ENCODE results near the gene COPS3. TPM values are rescaled to one million over a fixed set of nuclear protein-coding genes. Genes with fewer than 3 reads are reported as not detected.

The COPS3 gene
- polyA plus RNA-seq, 1 donor from 2014 or later = 213 TPM

DNA sequence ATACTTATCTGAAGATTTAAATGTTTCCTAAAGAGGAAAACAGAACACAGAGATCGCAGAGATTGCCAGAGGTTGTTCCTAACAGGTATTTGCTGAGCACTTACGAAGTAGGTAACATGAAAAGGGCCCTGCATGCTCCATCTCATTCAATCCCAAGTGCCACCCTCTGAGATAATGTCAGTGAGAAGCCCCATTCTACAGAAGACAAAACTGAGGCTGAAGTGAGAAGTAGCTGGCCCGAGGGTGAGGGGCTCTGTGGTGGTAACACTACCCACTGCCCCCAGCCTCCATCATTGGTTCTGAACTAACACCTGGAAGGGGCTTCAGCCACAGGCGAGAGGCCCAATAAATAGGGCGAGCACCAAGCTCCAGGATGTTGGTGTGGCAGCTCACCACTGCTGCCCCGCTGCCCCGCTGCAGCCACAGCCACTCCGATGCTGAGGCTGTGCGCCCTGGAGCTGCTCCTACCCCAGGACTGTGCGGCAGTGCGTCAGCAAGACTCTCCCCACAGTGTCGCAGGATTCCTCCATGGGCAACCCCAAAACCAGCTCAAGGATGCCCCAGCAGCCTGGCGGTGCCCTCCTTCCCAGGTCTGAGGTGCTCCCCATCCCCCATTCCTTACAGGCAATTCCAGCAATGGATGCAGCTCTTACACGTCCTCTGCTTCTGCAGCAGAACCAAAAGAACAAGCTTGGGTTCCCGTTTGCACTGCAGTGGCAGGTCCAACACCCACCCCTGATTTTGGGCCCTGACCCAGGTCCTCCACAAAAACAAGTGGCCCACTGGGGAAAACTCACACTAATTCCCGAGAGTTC, 54.4 kb downstream of the COPS3 start:
- Histone ChIP-seq H3K4me2 (ENCODE audit: low read length) (no peak overlapping the region), H3K9me2 (ENCODE audit: insufficient read depth, low read length) (no peaks in the 10 kb centered on the region), H3F3A (ENCODE audit: insufficient read depth, low read length, poor library complexity, severe bottlenecking) (no peaks in the 10 kb centered on the region), H3K9ac (ENCODE audit: low read length) (no peak overlapping the region), H2AFZ (ENCODE audit: low read depth, low read length) (no peak overlapping the region), H3K9me3 (ENCODE audit: low read length) (no peaks in the 10 kb centered on the region), H3K36me3 (ENCODE audit: insufficient read depth, low read length) (peaks cover 6% of the 10 kb centered on the region), H3K79me2 (replicated peaks; ENCODE audit: insufficient read depth, low read length) (no peaks in the 10 kb centered on the region), H3K27ac (ENCODE audit: low read length) (no peak overlapping the region), H4K20me1 (ENCODE audit: insufficient read depth) (no peaks in the 10 kb centered on the region), H3K4me3 (ENCODE audit: low read length) (no peak overlapping the region), H3K27me3 (ENCODE audit: insufficient read depth, low read depth, low read length) (no peaks in the 10 kb centered on the region)
- TF ChIP-seq MXI1 (conservative IDR thresholded peaks at IDR 0.05; ENCODE audit: poor library complexity, severe bottlenecking) (no peak), SMC3 (conservative IDR thresholded peaks at IDR 0.05; ENCODE audit: poor library complexity) (no peak), EZH2 (IDR thresholded peaks at IDR 0.05; ENCODE audit: borderline replicate concordance, insufficient read depth, low read length, poor library complexity, severe bottlenecking) (no peak), EP300 (conservative IDR thresholded peaks at IDR 0.05; ENCODE audit: poor library complexity, severe bottlenecking) (no peak), RAD21 (conservative IDR thresholded peaks at IDR 0.05) (no peak), TAF1 (IDR thresholded peaks at IDR 0.05; ENCODE audit: low read depth) (no peak), POLR2AphosphoS5 (IDR thresholded peaks at IDR 0.05) (no peak)
- TF ChIP-seq, protein P1, sequence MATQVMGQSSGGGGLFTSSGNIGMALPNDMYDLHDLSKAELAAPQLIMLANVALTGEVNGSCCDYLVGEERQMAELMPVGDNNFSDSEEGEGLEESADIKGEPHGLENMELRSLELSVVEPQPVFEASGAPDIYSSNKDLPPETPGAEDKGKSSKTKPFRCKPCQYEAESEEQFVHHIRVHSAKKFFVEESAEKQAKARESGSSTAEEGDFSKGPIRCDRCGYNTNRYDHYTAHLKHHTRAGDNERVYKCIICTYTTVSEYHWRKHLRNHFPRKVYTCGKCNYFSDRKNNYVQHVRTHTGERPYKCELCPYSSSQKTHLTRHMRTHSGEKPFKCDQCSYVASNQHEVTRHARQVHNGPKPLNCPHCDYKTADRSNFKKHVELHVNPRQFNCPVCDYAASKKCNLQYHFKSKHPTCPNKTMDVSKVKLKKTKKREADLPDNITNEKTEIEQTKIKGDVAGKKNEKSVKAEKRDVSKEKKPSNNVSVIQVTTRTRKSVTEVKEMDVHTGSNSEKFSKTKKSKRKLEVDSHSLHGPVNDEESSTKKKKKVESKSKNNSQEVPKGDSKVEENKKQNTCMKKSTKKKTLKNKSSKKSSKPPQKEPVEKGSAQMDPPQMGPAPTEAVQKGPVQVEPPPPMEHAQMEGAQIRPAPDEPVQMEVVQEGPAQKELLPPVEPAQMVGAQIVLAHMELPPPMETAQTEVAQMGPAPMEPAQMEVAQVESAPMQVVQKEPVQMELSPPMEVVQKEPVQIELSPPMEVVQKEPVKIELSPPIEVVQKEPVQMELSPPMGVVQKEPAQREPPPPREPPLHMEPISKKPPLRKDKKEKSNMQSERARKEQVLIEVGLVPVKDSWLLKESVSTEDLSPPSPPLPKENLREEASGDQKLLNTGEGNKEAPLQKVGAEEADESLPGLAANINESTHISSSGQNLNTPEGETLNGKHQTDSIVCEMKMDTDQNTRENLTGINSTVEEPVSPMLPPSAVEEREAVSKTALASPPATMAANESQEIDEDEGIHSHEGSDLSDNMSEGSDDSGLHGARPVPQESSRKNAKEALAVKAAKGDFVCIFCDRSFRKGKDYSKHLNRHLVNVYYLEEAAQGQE (IDR thresholded peaks at IDR 0.05; ENCODE audit: borderline replicate concordance) = no peak
- TF ChIP-seq, protein P2, sequence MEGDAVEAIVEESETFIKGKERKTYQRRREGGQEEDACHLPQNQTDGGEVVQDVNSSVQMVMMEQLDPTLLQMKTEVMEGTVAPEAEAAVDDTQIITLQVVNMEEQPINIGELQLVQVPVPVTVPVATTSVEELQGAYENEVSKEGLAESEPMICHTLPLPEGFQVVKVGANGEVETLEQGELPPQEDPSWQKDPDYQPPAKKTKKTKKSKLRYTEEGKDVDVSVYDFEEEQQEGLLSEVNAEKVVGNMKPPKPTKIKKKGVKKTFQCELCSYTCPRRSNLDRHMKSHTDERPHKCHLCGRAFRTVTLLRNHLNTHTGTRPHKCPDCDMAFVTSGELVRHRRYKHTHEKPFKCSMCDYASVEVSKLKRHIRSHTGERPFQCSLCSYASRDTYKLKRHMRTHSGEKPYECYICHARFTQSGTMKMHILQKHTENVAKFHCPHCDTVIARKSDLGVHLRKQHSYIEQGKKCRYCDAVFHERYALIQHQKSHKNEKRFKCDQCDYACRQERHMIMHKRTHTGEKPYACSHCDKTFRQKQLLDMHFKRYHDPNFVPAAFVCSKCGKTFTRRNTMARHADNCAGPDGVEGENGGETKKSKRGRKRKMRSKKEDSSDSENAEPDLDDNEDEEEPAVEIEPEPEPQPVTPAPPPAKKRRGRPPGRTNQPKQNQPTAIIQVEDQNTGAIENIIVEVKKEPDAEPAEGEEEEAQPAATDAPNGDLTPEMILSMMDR (IDR thresholded peaks at IDR 0.05; ENCODE audit: poor library complexity, severe bottlenecking) = no peak

DNA sequence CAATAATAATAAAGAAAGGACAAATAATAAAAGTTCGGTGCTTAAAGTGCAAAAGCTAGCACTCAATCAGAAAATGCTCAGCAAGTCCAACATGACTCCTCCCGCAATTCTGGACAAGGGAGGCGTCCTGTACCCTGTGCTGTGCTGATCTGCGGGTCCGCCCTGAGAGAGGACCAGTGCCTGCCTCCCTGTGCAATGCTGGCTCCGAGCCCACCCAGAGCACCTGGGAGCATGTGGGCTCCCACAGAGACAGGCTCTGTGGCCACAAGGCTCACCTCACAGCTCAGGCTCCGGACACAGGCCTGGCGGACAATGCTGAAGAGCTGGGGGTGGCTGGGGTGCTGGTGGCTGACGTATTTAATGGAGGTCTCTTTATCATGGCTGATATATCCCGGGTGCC, 55.1 kb downstream of the COPS3 start:
- Histone ChIP-seq H3K27ac (ENCODE audit: low read length) (no peak overlapping the region), H3K4me3 (ENCODE audit: low read length) (no peak overlapping the region), H3K27me3 (ENCODE audit: insufficient read depth, low read depth, low read length) (no peaks in the 10 kb centered on the region), H3K9me2 (ENCODE audit: insufficient read depth, low read length) (no peaks in the 10 kb centered on the region), H2AFZ (ENCODE audit: low read depth, low read length) (no peak overlapping the region), H3K4me2 (ENCODE audit: low read length) (no peak overlapping the region), H3F3A (ENCODE audit: insufficient read depth, low read length, poor library complexity, severe bottlenecking) (no peaks in the 10 kb centered on the region), H3K9ac (ENCODE audit: low read length) (no peak overlapping the region), H4K20me1 (ENCODE audit: insufficient read depth) (no peaks in the 10 kb centered on the region), H3K79me2 (replicated peaks; ENCODE audit: insufficient read depth, low read length) (no peaks in the 10 kb centered on the region), H3K36me3 (ENCODE audit: insufficient read depth, low read length) (peaks cover 6% of the 10 kb centered on the region), H3K9me3 (ENCODE audit: low read length) (no peaks in the 10 kb centered on the region)
- TF ChIP-seq POLR2AphosphoS5 (IDR thresholded peaks at IDR 0.05) (no peak), EP300 (conservative IDR thresholded peaks at IDR 0.05; ENCODE audit: poor library complexity, severe bottlenecking) (no peak), EZH2 (IDR thresholded peaks at IDR 0.05; ENCODE audit: borderline replicate concordance, insufficient read depth, low read length, poor library complexity, severe bottlenecking) (no peak), RAD21 (conservative IDR thresholded peaks at IDR 0.05) (no peak), SMC3 (conservative IDR thresholded peaks at IDR 0.05; ENCODE audit: poor library complexity) (no peak), TAF1 (IDR thresholded peaks at IDR 0.05; ENCODE audit: low read depth) (no peak), MXI1 (conservative IDR thresholded peaks at IDR 0.05; ENCODE audit: poor library complexity, severe bottlenecking) (no peak)
- TF ChIP-seq, protein P2 (IDR thresholded peaks at IDR 0.05; ENCODE audit: poor library complexity, severe bottlenecking) = no peak
- TF ChIP-seq, protein P1 (IDR thresholded peaks at IDR 0.05; ENCODE audit: borderline replicate concordance) = no peak
